ENCODE data around the gene MYL5.
A peak's percentile ranks its signal among the peaks of the same experiment; 100 is the strongest.

The MYL5 gene

GRCh38 chr4:708631-708933 lies 34.2 kb downstream of the MYL5 start:
- DNase-seq: no peak

GRCh38 chr4:709348-709747 lies 35.0 kb downstream of the MYL5 start:
- no peak for DNase-seq

DNA sequence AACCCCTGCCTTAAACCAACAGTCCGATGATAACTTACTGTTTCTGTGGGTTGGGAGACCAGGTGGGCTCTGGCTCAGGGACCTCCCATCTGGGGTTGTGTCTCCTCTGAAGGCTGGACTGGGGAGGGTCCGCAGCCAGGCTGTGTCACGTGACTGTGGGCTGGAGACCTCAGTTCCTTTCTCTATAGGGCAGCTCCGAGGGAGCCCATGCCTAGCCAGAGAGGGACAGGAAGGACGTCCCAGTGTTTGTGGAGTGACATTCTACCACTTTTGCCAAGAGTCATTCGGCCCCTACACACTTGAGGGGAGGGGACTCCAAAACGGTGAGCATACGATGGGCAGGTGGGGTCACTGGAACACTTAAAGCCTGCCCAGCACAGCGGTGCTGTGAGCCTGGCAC lies 35.8 kb downstream of the MYL5 start:
- DNase-seq: no peak

- no peak for DNase-seq
Observed at GRCh38 chr4:710916-711315, 36.6 kb downstream of the MYL5 start.

- DNase-seq: no peak
Observed at GRCh38 chr4:712093-712492, 37.8 kb downstream of the MYL5 start.

DNA sequence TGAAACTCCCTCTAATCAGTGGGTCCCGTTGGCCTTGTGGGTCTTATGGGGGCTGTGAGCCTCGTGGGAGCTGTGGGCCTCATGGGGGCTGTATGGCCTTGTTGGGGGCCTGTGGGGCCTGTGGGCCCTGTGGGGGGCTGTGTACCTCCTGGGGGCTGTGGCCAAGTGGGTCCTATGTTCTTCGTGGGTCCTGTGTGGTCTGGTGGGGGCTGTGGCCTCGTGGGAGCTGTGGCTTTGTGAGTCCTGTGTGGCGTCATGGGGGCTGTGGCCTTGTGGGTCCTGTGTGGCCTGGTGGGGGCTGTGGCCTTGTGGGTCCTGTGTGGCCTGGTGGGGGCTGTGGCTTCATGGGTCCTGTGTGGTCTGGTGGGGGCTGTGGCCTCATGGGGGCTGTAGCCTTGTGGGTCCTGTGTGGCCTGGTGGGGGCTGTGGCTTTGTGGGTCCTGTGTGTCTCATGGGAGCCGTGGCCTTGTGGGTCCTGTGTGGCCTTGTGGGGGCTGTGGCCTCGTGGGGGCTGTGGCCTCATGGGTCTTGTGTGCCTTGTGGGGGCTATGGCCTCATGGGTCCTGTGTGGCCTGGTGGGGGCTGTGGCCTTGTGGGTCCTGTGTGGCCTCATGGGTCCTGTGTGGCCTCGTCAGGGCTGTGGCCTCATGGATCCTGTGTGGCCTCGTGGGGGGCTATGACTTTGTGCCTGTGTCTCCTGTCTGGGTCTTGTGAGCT lies 38.7 kb downstream of the MYL5 start:
- DNase-seq: no peak

DNA sequence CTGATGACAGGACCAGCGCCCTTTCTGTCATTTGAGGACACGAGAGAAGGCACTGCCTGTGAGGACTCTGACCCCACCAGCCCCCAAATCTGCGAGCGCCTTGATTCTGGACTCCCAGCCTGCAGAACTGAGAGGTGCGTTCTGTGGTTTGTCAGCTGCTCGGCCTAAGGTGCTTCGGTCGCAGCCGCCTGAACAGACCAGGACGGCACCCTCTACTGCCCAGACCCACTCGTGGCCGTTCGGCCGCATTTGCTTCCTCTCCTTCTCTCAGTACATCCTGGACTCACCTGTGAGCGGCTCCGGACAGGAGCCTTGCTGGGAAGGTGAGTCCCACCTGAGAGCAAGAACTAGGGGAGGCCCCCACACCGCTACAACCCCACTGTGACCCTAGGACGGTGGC lies 39.7 kb downstream of the MYL5 start:
- no peak for DNase-seq

GRCh38 chr4:717601-718320 lies 43.4 kb downstream of the MYL5 start:
- DNase-seq: no peak

- DNase-seq: no peak
Observed at GRCh38 chr4:718460-718859, 44.1 kb downstream of the MYL5 start.

DNA sequence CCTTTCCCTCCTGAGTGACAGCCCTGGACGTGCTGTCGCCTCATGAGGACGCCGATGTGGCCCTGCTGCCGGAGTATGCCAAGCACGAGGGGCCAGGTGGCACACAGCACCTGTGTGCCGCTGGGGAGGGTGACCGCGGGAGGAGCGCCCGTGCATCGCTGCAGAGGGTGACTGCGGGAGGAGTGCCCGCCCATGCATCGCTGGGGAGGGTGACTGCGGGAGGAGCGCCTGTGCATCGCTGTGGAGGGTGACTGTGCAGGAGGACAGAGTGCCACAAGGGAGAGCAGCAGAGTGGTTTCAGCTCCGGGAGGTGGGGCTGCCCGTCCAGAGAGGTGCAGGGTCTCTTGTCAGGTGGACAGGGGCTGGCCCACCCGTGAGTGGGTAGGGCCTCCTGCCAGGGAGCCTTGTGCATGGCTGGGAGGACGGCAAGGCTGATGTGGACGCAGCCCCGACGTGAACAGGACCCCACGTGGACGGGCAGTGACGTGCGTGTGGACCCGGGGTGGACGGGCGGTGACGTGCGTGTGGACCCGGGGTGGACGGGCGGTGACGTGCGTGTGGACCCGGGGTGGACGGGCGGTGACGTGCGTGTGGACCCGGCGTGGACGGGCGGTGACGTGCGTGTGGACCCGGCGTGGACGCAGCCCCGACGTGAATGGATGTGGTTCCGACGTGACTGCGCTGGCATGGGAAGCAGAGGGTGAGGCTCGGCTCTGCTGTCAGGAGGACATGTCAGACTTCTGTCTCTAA lies 45.9 kb downstream of the MYL5 start:
- DNase-seq: no peak

DNA sequence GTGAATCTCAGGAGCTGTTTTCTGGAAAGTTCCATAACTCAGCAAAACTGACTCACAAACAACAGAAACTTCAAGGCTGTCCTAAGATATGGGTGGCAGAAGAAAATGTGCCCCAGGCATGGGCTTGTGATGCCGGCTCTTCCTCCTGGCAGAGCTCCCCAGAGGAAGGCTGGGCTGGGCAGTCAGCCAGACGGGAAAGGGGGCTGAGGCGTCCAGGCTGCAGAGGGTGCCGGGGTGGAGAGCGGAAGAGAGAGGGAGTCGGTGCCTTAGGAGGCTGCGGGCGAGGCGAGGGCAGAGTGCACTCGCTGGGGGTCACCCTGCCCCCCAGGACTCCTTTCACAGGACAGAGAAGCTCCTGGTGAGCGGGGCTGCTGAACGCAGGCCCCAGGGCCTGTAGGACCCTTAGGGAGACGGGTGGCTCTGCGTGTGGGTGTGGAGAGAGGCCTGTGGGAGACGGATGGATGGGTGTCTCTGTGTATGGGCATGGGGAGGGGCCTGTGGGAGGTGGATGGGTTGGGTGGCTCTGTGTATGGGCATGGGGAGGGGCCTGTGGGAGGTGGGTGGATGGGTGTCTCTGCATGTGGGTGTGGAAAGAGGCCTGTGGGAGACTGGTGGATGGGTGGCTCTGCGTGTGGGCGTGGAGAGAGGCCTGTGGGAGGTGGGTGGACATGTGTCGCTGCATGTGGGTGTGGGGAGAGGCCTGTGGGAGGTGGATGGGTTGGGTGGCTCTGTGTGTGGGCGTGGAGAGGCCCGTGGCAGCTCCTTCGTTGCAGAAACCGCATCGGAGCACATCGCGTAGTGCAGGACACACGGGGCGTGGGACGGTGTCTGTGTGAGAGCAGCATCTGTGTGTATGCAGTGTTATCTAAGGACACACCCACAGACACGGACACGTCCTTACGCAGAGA lies 47.2 kb downstream of the MYL5 start:
- DNase-seq: peak; percentile 52

DNA sequence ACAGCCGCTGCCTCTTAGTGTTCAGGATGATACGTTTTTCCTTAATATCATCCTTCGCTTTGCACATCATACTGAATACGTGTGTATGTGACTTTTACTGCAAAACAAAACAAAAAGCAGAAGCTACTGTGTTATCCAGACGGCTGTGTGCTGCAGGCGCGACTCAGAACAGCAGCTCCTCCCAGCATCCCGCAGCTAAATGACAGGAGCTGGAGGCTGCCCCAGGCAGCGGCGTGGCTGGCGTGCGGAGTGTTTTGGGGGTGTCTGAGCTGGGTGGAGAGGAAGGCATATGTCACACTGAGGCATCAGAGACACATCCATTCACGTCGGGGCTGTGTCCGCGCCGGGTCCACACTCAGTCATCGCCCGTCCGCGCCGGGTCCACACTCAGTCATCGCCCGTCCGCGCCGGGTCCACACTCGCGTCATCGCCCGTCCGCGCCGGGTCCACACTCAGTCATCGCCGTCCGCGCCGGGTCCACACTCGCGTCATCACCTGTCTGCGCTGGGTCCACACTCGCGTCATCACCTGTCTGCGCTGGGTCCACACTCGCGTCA lies 47.9 kb downstream of the MYL5 start:
- no peak for DNase-seq

GRCh38 chr4:722851-723360 lies 48.6 kb downstream of the MYL5 start:
- DNase-seq: no peak

DNA sequence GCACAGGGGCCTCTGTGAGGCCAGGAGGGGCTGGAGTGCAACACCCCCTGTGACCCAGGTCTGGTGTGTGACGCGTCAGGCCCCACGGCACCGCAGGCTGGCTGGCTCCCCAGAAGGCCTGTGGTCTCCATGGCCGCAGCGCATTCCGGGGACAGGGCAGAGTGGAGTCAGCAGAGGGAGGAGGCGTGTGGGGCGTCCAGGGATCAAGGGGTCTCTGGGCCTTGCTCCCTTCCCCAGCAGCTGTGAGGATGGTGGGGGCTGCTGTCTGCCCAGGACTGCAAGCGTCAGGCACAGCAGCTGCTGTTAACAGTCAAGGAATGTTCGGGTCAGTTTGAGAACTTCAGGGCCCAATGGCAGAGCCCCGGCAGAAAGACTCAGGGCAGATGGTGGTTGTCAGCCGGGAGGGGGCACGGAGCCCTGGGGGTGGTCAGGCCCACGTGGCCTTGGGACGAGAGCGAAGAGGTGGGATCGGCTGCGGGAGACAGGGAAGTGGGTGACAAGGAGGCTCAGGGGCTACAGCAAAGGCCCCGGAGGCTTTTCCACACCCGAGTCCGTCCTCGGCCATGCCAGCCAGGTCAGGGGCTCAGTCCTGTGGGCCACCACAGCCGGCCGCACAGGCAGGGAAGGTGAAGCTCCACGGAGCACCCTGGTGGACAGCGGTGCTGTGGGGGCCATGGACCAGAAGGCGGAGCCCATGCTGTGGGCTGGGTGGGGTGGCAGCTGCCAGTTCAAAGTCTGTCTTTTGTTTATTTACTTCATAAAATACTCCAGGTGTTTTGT lies 49.6 kb downstream of the MYL5 start:
- no peak for DNase-seq

DNA sequence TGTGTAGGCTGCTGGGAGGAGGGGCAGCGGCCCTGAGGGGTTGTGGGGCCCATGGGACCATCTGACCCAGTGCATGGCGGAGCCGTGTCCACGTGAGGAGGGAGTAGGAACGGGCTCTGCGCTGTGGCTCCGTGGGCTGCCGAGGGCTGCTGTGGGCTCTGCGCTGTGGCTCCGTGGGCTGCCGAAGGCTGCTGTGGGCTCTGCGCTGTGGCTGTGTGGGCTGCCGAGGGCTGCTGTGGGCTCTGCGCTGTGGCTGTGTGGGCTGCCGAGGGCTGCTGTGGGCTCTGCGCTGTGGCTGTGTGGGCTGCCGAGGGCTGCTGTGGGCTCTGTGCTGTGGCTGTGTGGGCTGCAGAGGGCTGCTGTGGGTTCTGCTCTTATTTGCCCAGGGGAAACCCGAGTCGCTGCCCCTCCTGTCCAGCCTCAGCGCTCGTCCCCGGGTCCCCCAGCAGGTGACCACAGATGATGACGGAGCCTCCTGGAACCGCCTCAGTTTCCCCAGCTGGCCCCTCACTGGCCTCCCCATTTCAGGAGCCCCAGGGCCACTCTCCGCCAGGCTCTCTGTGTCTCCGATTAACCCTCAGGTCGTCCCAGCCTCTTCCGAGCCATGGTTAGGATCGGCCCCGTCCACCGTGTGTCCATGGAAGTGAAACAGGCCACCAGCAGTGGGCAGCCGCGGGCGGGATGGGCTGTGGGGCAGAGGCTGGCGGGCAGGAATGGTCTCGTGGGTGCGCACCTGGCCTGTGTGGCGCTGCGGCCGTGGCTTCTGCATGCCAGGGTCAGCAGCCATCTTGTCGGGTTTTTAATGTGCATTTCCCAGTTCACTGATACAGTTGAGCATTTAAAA lies 51.3 kb downstream of the MYL5 start:
- no peak for DNase-seq

DNA sequence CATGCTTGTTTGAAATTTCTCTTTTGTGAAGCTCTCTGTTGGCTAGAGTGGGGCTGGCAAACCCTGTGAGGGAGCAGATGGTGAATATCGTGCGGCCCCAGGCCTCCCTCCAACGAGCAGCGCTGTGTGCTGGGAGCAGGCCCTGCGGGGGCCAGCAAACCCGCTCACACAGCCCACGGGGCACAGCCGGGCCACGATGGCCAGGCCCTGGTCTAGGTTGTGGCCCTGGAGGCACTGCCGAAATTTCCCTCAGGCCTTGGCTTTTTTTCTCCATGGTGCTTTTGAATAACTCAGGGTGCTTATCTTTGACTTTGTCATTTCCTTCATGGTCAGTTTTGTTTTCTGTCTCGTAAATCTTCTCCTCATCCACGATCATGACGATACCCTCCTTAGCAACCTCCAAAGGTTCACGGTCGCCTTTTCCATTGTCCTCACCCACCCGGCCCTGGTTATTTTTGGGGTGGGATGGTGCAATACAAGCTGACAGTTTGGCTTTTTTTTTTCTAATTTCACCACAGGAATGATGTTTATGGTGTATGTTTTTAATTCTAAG lies 52.0 kb downstream of the MYL5 start:
- DNase-seq: no peak

DNA sequence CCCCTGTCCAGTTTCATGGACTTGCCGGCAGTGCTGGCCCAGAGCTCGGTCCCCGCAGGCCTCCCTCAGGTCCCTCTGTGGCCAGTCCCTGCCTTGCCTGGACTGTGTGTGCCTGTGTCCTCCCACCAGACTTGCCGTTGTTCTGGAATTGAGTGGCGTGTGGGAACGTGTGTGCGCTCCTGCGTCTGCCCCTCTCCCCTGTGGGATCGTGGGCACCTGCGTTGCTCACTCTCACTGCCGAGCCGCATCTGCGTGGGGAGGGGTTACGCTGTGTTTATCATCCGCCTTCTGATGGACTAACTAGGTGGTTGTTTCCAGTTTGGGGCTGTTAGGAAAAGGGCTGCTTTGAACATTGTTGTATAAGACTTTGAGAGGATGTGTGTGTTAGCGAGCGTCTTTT lies 52.5 kb downstream of the MYL5 start:
- DNase-seq: no peak

DNA sequence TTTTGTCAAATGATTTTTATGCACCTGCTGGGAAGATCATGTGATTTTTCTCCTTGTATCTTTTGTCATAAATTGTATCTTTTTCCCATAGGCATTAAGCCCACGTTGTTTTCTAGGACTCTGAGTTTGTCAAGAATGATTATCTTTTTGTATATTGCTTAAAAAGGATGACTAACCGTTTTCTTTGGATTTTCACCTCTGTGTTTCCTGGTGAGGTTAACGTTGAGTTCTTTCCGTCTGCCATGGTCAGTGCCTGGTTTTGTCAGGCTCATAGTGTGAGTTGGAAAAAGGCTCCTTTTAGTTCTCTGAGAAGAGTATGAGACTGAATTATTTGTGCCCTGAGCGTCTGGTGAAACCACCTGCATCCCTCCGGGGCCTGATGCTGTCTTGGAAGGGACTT lies 53.2 kb downstream of the MYL5 start:
- DNase-seq: no peak

GRCh38 chr4:729336-730315 lies 55.3 kb downstream of the MYL5 start:
- no peak for DNase-seq
